ENCODE results near the gene PGLYRP1.

PGLYRP1 gene, protein sequence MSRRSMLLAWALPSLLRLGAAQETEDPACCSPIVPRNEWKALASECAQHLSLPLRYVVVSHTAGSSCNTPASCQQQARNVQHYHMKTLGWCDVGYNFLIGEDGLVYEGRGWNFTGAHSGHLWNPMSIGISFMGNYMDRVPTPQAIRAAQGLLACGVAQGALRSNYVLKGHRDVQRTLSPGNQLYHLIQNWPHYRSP

DNA sequence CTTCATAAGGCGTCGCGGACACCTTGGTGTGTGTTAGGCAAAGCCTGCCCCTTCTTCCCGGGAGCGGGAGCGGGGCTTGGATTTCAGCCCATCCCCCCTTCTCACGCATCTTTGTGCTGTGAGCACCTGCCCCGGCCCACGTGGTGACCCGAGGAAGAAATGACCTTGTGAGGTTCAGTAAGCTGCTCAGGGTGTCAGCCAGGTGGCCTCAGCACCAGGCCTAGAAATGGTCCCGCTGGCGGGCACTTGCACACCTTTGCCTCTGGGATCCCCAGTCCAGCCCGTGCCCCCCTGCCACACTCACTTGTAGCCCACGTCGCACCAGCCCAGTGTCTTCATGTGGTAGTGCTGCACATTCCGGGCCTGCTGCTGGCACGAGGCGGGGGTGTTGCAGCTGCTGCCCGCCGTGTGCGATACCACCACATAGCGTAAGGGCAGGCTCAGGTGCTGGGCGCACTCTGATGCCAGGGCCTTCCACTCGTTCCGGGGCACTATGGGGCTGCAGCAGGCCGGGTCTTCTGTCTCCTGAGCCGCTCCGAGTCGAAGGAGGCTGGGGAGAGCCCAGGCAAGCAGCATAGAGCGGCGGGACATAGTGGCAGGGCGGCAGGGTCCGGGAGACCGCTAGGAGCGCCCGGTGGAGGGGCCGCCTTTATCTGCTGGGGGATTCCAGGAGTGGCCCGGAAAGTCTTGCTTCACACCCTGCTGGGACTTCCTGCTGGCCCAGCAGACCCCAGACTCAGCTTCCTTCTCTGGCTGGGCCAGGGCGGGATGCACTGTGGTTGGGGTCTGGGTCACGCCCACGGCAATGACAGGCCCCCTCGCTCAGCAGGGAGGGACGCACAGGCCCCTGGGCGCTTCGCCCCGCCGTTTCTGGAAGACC lies at the start of gene PGLYRP1:
Gene PGLYRP1, minus strand, starts transcription at position 623 of the 880 bp plus-strand sequence. Its CDS starts 32 bp downstream, at position 591.
- in situ Hi-C loops (cut with MboI; ENCODE audit: low pct_unique_long_range_greater_than_20kb, low sequenced_read_pairs): no loop called here
- DNase-seq: no peak

DNA sequence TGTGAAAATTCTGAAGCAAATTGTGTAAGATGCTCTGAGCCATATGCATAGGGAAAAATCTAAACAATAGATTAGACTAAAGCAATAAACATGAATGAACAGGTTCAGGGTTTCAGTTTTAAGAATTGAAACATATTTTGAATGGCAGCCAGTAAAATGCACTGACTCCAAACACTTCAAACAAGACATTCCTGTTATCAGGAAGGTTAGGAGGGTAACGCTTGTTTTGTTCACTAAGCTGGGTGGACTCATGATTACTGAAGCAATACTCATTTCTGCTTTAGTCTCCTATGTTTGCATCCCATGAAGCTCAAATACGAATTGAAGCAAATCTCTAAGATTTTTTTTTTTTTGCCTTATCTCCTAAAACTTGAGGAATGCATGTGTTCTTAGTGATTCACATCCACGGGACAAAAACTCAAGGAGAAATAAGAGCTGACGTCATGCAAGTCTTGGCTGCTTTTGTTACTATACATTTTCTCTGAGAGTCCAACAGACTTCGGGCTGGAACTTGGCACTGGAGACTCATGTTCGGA lies 47.0 kb upstream of the PGLYRP1 start:
- in situ Hi-C loops (cut with MboI; ENCODE audit: low pct_unique_long_range_greater_than_20kb, low sequenced_read_pairs): no loop called here
- DNase-seq: no peak

DNA sequence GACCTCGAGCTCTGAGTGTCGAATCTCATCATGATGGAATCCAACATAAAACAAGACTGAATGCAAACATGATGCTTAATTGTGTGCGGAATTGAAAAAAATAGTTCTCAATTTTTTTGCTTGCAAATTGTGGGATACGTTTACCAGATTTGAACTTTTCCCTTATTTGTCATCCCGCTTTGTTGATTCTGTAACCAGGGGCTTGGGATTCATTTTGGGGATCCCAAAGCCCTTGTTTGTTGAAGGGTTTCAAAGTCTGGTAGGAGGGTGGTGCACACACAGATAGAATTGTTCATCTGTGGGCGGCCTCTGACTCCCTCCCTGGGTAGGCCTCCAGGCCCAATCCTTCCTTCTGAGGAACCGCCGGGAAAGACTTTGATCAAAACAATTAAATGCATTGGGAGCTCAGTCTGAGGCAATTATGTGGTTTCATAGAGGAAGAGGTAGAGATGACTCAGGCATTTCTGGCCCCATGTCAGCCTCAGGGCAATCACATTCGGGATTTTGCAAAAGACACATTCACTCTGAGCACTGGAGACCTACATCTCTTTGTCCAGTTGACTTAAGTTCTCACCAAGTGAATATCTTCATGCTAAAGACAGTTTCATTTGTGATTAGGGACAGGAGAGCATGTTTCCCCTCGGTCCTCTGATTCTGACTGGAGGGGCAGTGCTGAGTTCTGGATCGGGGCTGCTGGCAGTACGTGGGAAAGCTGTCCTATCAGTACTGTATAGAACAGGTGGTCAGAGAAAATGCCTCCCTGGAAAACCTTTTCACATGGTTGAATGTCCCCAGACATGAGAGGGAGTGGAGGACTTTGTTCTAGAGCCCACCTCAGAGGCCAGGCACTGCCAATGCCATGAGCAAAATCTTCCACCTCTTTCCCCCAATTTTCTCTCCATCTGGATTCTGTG lies 45.7 kb upstream of the PGLYRP1 start:
- DNase-seq: peak; percentile 61
- in situ Hi-C loops (cut with MboI; ENCODE audit: low pct_unique_long_range_greater_than_20kb, low sequenced_read_pairs): no loop called here

DNA sequence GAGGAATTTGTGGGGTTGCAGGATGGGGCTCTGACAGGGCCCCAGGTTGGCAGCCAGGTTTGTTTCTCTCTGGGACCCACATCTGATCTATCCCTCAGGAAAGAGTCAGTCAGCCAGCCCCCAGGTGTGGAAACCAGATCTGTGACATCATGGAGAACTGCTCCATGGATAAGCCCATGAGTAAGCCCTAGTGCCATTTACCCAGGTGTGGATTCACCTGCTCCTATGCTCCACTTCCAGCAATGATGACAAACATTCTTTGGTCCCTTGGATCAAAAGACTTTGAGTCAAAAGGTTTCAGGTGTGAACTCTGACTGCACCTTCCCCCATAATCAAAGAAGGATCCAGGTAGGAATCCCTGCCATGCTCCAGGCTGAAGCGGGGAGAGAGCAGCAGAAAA lies 44.8 kb upstream of the PGLYRP1 start:
- no peak for DNase-seq
- in situ Hi-C loops (cut with MboI; ENCODE audit: low pct_unique_long_range_greater_than_20kb, low sequenced_read_pairs): no loop called here

DNA sequence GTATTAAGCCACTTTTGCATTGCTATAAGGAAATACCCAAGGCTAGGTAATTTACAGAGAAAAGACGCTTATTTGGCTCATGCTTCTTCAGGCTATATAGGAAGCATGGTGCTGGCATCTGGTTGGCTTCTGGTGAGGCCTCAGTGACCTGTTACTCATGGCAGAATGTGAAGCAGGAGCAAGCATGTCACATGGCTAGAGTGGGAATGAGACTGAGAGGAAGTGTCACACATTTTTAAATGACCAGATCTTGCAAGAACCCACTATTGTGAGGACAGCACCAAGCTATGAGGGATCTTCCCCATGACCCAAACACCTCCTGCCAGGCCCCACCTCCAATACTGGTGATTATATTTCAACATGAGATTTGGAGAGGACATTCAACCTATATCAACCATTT lies 43.6 kb upstream of the PGLYRP1 start:
- in situ Hi-C loops (cut with MboI; ENCODE audit: low pct_unique_long_range_greater_than_20kb, low sequenced_read_pairs): no loop called here
- no peak for DNase-seq

DNA sequence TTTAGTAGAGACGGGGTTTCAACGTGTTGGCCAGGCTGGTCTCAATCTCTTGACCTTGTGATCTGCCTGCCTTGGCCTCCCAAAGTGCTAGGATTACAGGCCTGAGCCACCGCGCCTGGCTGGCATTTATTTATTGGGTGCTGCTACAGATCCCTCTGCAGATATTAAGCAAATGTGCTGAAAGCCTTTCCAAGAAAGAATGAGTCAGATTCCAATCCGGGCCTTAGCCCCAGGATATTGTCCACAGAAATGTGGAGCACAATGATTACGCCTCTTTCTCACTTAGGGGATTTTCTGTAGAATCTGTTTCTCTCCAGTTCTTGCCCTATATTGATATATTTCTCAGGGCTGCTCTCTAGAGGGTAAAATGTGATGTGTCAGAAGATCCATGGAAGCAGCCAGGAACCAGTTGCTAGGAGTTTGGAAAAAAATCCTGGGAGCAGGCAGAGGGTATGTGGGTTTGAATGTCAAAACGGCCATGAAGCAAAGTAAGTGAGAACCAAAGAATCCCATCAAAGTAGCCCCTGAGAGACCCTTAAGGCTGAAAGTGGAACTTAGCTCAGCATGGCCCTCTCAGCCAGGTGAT lies 42.7 kb upstream of the PGLYRP1 start:
- in situ Hi-C loops (cut with MboI; ENCODE audit: low pct_unique_long_range_greater_than_20kb, low sequenced_read_pairs): no loop called here
- no peak for DNase-seq

DNA sequence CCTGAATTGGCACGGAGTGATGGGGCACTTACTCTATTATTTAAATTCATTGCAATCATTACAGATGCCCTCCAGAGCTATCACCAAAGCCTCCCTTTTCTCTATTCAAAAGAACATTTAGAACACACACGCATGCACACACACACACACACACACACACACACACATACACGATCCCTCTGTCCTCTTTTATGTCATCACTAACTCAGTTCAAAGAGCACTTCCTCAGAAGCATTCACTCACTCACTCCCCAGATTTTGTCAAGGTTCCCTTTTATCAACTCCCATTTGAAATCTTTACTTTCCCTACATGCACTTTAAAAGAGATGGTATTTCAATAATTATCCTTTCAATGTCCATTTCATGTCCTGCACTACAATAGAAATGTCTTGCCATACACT lies 40.3 kb upstream of the PGLYRP1 start:
- DNase-seq: no peak
- in situ Hi-C loops (cut with MboI; ENCODE audit: low pct_unique_long_range_greater_than_20kb, low sequenced_read_pairs): no loop called here

DNA sequence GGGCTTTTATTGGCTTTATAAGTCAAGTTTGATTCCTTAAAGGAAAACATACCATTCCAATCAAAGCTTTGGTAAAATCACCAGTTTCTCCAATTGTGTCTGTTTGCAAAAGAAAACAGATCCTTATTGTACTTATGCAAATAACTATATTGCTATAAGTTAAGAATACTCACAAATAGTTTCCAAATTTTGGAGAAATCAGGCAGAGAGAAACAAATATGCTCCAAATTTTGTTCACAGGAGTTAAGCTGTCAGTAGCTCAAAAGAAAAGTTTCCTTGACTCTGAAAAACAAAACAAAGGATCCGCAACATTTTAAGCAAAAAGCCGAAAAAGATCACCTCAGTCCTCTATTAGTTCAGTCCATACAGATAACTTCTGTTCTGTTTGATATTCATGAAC lies 37.2 kb upstream of the PGLYRP1 start:
- in situ Hi-C loops (cut with MboI; ENCODE audit: low pct_unique_long_range_greater_than_20kb, low sequenced_read_pairs): no loop called here
- DNase-seq: no peak

DNA sequence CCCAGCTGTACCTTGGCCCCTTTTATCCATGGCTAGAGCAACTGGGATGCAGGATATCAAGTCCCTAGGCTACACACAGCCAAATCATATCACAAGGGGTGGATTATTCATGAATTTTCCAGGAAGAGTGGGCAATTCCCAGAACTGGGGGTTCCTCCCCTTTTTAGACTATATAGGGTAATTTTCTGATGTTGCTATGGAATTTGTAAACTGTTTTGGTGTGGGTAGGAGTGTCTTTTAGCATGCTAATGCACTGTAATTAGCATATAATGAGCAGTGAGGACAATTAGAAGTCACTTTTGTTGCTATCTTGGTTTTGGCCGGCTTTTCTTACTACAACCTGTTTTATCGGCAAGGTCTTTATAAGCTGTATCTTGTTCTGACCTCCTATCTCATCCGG lies 35.9 kb upstream of the PGLYRP1 start:
- DNase-seq: no peak
- in situ Hi-C loops (cut with MboI; ENCODE audit: low pct_unique_long_range_greater_than_20kb, low sequenced_read_pairs): no loop called here

DNA sequence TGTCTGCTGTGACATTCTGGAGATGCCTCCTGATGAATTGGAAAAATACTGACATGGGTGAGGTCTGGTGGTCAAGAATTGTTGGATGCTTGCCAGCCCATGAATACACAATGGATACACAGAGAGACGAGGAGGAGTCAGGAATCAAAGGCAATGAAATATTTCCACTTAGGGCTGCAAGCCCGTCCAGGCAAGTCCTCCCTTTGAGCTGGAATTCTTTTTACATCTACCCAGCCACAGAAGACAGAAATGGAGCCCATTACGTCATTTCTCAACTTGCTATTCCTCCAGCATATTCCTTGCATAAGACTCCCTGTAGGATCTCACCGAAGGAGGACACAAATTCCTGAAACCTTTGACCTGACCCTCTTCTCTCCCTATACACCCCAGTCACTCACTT lies 33.7 kb upstream of the PGLYRP1 start:
- in situ Hi-C loops (cut with MboI; ENCODE audit: low pct_unique_long_range_greater_than_20kb, low sequenced_read_pairs): no loop called here
- no peak for DNase-seq

DNA sequence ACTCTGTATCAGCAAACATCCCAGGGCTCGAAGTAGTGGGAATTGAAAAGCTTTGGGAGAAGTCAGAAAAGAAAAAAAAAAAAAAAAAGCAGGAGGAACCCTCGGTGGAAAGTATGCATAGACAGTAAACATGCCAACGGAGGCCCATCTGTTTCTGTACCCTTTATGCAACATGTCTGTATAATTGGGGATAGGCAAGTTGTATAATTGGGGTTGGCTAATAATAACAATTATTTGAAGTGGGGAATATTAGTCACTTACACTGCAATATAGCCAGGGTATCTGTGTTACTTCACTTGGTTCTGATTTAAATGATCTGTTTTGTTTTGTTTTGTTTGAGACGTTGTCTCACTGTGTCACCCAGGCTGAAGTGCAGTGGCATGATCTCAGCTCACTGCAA lies 30.0 kb upstream of the PGLYRP1 start:
- no peak for DNase-seq
- in situ Hi-C loops (cut with MboI; ENCODE audit: low pct_unique_long_range_greater_than_20kb, low sequenced_read_pairs): no loop called here

DNA sequence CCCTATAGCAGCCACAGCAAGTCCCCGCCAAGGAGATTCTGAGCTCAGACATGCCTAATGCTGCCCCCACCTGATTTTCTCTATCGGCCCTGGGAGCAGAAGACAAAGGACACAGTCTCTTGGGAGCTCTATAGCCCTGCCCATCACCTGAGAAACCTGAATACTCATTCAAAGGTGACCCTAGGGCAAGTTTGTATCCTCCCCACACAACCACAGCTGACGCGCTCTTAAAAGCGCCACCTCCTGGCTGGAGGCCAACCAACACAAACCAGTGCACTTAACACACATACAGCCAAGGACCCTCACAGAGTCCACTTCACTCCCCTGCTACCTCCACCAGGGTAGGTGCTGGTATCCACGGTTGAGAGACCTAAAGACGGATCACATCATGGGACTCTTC lies 26.7 kb upstream of the PGLYRP1 start:
- peak; percentile 12 for DNase-seq
- in situ Hi-C loops (cut with MboI; ENCODE audit: low pct_unique_long_range_greater_than_20kb, low sequenced_read_pairs): no loop called here

DNA sequence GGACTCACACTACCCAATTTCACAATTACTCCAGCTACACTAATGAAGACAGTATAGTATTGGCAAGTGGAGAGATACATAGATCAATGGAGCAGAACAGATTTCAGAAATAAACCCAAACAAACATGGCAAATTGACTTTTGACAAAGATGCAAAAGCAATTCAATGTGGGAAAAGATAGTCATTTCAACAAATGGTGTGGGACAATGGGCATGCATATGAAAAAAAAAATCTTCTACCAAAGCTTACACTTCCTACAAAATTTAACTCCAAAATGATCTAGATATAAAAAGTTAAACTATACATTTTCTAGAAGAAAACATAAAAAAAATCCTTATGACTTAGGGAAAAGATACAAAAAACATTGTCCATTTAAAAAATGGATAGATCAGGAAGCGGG lies 20.7 kb upstream of the PGLYRP1 start:
- no peak for DNase-seq
- in situ Hi-C loops (cut with MboI; ENCODE audit: low pct_unique_long_range_greater_than_20kb, low sequenced_read_pairs): no loop called here

DNA sequence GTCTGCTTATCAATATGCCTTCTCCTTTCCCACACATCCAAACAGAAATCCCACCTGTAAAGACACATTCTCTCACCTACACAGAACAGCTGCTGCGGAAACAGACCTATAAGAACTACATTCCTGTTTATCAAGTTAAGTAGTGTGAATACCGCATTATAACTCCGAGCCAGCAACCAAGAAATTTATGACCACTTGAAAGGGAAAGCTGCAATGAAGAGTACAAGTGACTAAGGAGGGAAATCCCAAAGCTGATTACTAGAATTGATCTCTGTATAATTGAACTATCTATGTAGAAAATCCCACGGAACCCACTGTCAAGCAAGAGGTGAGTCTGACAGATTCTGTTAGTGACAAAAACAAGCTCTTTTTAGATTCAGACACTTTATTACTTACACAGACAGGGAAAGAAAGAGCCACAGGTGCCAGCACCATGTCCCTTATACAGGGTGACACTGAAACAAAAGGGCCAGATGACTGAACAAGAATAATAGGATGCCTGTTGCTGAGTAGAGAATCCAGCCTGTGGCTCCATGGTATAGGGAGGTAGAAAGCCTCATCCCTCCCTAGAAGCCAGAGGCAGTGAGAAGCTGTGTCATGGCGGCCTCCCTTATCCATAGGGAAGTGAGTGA lies 19.5 kb upstream of the PGLYRP1 start:
- no peak for DNase-seq
- in situ Hi-C loops (cut with MboI; ENCODE audit: low pct_unique_long_range_greater_than_20kb, low sequenced_read_pairs): no loop called here

DNA sequence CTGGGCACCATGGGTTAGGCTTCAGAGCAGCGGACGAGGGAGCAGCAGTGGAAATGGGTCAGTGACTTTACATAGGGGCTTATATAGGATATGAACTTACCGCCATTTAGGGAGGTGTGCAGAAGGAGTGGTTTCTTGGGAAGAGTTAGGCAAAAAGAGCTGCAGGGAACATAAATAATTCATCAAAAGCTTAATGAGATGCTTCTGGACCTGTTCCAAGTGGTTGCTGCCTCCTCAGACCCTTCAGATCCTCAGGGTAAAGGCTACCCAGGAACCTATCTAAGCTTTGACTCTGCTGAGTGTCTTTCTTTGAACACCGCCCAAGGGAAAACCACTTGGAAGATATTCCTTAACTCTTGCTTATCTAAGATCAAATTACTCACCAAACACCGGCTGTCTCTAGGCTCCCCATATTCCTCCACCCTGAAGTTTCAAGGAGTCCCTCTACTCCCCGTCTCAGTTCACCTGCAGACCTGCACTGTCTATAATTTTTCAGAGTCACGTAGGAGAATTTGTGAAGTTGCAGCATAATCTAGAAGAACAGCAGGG lies 18.2 kb upstream of the PGLYRP1 start, which contains the start of gene IGFL4:
Gene IGFL4, minus strand, starts transcription at position 51 of the 549 bp plus-strand sequence. Its CDS starts 40 bp downstream, at position 11.
- in situ Hi-C loops (cut with MboI; ENCODE audit: low pct_unique_long_range_greater_than_20kb, low sequenced_read_pairs): no loop called here
- no peak for DNase-seq

DNA sequence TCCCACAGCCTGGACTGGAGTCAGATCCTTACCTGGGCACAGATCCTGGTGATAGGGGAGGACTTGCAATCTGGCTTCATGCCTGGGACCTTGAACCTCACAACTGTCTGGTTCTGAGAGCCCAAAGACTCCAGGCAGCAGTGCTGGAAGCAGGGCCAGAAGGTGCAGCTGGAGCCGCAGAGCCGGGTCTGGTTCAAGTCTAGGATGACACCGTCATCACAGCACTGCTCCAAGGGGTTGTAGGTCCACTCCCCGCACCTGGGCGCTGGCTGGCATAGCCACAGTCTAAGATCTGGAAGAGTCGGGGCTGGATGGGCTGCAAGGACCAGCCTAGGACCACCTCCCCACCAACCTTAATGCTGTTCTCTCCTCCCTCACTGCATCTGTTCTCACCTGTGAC lies 17.3 kb upstream of the PGLYRP1 start:
- DNase-seq: no peak
- in situ Hi-C loops (cut with MboI; ENCODE audit: low pct_unique_long_range_greater_than_20kb, low sequenced_read_pairs): no loop called here

DNA sequence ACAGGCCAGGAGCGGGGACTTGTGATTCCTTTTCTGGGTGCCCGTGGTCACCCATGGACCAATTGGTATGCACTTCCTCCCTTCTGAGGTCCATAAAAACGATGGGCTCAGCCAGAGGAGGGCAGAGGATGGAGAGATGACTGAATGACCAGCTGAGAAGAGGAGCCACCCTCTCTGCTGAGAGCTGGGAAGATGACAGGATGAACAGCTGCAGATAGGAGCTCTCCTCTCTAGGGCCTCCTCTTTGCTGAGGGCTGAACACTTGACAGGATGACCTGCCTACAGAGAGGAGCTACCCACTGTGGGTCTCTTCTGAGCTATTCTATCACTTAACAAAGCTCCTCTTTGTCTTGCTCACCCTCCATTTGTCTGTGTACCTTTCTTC lies 13.9 kb upstream of the PGLYRP1 start:
- DNase-seq: no peak
- in situ Hi-C loops (cut with MboI; ENCODE audit: low pct_unique_long_range_greater_than_20kb, low sequenced_read_pairs): no loop called here

DNA sequence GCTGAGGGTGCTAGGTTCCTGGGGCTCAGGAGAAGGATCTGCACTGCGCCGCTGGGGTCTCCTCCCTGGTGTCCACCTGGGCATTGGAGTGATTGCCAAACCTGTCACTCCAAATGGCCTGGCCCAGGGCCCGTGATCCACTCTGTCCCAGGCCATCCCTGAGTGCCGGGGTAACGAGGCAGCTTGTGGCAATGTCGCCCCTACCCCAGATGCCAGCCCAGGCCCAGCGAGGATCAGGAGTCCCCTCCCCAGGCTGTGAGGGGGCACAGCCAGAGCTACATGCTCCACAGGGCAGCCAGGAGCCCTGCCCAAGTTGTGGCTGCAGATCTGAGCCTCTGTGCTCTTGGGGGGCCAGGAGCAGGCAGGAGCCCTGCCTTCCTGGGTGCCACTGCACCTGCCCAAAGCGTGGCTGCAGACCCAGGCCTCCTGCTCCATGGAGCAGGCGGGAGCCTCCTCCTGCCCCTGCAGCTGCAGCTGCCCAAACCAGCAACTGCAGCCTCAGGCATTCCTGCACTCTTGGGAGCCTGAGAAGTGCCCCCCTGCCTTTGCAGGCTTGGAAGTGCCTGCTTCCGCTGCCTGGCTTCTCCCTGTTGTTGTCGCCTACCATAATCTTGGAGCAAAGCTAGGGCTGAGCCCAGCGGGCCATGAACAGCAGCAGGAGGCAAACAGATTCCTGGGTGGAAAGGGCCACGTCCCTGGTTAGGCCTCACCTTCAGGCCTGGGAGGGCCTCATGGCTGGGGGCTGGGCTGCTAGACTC lies 13.3 kb upstream of the PGLYRP1 start:
- in situ Hi-C loops (cut with MboI; ENCODE audit: low pct_unique_long_range_greater_than_20kb, low sequenced_read_pairs): no loop called here
- no peak for DNase-seq

Measured in KBM-7 (cell line).